Measurements from ENCODE around the gene SHROOM3.

The SHROOM3 gene

GRCh38 chr4:76562161-76562560 lies 127.1 kb downstream of the SHROOM3 start:
- no peak for TF ChIP-seq CTCF (IDR thresholded peaks at IDR 0.05)
- no peak for TF ChIP-seq ZFX (IDR thresholded peaks at IDR 0.05; ENCODE audit: borderline replicate concordance)
- H3K27ac ChIP-seq, result no peak overlapping the region

- H3K27ac ChIP-seq, result peak overlapping the region; percentile 42; the same call in 1 of the 2 replicates
- no peak for TF ChIP-seq ZFX (IDR thresholded peaks at IDR 0.05; ENCODE audit: borderline replicate concordance)
- no peak for TF ChIP-seq CTCF (IDR thresholded peaks at IDR 0.05)
Measured at GRCh38 chr4:76562836-76563453, 127.9 kb downstream of the SHROOM3 start.

GRCh38 chr4:76563454-76564122 lies 128.6 kb downstream of the SHROOM3 start:
- peak overlapping the region; percentile 42; the same call in 1 of the 2 replicates for H3K27ac ChIP-seq
- TF ChIP-seq ZFX (IDR thresholded peaks at IDR 0.05; ENCODE audit: borderline replicate concordance) (no peak), CTCF (IDR thresholded peaks at IDR 0.05) (no peak)

GRCh38 chr4:76564123-76564915 lies 129.3 kb downstream of the SHROOM3 start:
- H3K27ac ChIP-seq, result peak overlapping the region; percentile 42; the same call in 1 of the 2 replicates
- TF ChIP-seq ZFX (IDR thresholded peaks at IDR 0.05; ENCODE audit: borderline replicate concordance), result no peak
- no peak for TF ChIP-seq CTCF (IDR thresholded peaks at IDR 0.05)

GRCh38 chr4:76568262-76568661 lies 133.2 kb downstream of the SHROOM3 start:
- no peak for TF ChIP-seq CTCF (IDR thresholded peaks at IDR 0.05)
- TF ChIP-seq ZFX (IDR thresholded peaks at IDR 0.05; ENCODE audit: borderline replicate concordance), result no peak
- H3K27ac ChIP-seq, result no peak overlapping the region

- no peak overlapping the region for H3K27ac ChIP-seq
- TF ChIP-seq CTCF (IDR thresholded peaks at IDR 0.05), result no peak
- no peak for TF ChIP-seq ZFX (IDR thresholded peaks at IDR 0.05; ENCODE audit: borderline replicate concordance)
Measured at GRCh38 chr4:76569225-76569624, 134.2 kb downstream of the SHROOM3 start.
